NCI-H345 treated with DMSO at 0.1 percent for 48 hours (cell line): ENCODE results near the gene PTPRD.

Experiments
- DNase-seq: peaks from one replicate; lab custom pipeline; 2025; ENCODE audit not compliant: unreplicated experiment; lab: John Stamatoyannopoulos, UW

The PTPRD gene

DNA sequence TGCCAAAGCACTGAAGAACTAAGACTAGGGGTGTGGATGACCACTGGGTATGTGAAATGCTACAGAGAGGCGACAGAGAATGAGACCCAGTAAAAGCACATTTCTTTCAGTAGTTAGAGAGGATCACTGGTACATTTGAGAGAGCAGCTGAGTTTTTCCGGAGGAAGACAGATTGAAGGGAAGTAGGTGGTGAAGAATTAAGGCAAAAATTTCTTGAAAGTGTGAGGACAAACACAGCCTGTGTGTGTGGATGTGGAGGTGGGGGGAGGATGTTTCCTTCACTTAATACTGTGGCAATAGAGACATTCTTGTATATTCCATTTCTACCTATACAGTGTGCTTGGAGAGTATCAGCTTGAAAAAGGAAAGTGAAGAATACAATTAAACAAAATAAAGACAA, 1942.1 kb downstream of the PTPRD start:
- DNase-seq = no peak

DNA sequence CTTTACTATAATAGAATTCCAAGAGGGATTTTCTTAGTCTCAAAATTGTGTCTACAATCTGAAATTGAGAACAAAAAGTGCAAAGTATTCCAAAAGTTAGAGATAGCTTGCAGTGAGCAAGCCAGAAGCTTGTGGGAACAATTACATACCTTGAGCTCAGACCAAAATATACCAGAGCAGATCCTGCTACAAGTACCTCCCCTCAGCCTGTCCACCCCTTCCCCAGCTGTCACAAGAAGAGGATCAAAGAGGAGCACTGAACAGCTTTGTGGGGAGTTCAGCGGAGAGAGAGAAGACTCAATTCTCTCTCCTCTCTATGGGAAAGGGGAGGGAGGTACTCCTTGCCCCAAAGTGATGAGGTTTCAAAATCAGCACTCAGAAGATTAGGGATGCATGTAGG, 1944.1 kb downstream of the PTPRD start:
- no peak for DNase-seq

- no peak for DNase-seq
These were observed 1944.6 kb downstream of the PTPRD start for GRCh38 chr9:8668231-8668630.

DNA sequence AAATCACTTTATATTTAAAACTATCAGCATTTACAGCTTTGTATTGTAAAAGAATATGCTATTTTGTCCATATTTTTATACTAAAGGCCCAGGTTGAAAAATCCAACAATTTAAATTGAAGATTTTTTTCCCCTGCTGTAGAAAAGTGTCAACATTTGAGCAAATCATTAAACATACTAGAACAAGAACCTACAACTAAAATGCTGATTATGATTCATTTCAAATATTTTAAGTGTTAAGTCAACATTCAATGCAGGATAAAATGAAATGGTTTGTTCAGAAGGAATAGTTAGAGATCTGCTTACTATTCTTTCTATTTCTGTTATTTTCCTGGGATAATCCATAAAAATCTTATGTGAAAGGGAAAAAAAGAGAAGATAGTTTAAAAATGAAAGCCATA, 1946.7 kb downstream of the PTPRD start:
- no peak for DNase-seq

DNA sequence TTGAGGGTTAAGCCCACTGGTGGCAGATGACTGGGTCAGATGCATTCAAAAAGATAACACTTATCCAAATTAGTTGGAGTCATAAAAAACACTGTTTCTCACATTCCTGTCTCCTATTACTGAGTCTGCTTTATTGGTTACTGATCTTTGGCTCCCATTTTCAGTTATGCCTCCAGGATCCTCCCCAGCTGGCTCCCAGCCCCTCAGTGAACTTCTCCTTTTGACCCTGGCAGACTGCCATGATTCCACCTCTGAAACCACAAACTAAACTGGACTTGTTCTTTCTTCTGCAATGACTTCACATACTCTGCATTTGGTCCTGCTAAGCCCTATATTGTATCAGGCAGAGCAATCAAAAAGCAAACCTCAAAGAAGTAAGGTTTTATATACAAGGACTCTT, 1952.4 kb downstream of the PTPRD start:
- no peak for DNase-seq

GRCh38 chr9:8659108-8659507, 1953.7 kb downstream of the PTPRD start:
- no peak for DNase-seq

GRCh38 chr9:8655071-8655470, 1957.7 kb downstream of the PTPRD start:
- no peak for DNase-seq

DNA sequence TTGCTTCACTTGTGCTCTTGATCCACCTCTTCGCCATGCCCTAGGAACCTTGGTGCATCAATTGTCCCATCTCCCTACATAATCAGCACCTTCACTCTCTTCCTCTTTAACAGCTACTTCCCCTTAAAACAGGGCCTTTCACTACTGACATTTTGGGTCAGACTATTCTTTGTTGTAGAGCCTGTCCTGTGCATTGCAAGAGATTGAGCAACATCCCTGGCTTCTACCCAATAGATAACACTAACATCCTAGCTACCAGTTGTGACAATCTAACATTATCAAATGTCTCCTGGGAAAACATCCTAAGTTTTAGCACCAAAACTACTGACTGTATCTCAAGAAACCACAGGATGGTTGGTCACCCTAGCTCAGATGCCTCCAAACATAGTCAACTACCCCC, 1958.9 kb downstream of the PTPRD start:
- DNase-seq = no peak

DNA sequence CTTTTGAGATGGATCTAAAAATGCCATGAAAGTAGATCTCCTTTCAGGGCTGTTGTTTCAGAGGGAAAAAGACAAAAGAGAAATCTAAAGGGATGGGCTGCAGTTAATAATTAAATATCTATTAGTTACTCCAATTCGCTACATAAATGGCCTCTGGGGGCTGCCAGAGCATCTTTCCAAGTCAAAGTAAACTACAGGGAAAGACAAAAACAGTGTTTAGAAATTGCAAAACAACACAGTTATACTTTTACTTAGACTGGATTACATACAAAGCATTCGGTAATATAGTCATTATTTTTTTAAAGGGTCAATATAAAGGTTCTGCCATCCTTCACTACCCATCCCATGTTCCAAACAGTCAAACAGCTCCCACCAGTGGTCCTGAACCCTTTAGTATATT, 1959.7 kb downstream of the PTPRD start:
- no peak for DNase-seq

DNA sequence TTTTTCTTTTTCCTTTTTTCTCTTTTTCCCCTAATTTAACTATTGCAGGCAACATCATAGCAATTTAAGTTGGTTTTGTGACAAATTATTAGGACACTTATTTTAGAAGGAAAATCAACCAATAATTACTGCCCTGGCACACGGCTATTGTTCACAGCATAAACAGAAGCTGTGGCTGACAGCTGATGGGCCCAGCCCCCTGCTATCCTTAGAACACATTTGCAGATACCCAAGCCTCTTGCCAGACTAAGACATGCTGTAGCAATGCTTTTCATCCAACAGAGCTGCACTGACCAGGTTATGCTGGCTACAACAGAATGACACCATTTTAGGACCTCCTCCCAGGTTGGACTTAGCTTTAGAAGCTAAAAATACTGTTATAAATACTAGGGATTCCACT, 1960.5 kb downstream of the PTPRD start:
- DNase-seq = no peak

GRCh38 chr9:8651846-8652215, 1961.0 kb downstream of the PTPRD start:
- no peak for DNase-seq

DNA sequence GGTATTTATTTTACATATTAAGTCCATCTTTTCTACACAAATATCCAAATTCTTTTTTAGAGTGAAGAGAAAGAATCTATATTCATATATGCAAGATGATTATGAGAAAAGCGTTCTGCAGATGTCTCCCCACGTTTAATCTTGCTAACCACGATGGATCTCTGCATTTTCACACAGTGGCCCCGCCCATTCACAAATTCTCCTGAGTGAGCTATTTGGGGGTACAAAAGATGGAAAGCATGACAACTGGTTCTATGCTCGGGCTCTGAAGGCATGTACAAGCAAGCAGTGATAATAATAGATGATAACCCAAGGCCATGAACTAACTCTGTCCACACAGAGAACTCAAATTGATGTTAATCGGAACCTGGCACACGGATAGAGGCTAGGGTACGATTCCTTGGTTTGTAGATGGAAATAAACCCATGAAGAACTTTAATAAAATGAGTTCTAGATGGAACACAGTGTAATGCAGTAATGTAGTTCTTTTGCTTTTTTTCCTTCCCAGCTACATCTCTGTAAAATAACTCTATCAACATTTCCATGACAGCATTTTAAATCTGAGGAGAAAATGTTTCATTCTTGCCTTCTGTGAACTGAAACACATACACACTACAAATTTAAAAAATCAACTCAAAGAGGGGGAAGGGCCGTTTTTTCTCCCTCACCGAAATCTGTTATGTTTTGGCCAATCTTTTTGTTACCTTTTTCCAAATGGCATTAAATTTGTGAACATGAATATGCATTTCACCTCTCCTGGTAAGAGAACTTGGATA, 1961.5 kb downstream of the PTPRD start:
- no peak for DNase-seq

DNA sequence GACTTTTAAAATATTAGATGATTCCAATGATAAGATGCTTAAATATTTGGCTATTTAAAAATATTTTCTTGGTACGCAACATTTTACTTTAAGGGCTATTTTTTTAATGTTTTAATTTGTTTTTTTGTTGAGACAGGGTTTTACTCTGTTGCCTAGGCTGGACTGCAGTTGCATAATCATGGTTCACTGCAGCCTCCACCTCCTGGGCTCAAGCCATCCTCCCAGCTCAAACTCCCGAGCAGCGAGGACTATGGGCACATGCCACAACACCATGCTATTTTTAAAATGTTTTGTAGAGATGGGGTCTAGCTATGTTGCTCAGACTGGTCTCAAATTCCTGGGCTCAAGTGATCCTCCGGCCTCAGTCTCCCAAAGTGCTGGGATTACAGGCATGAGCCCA, 1963.0 kb downstream of the PTPRD start:
- no peak for DNase-seq

DNA sequence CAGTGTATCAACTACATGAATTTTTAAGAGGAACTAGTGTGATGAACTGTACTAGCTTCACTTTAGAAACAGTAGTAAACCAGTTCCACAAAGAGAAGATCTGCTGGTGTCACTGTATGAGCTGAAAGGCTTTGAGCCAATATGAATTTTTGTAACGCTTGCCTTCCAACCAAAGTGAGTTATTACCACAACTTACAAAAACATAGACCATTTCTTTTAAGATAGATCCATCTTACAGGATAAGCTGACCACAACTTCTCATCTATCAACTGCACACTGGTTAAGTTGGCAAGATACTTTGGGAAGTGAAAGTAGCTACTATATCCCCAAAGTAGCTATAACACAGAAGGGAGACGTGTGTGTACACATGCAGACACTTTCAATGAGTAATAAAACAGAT, 1963.6 kb downstream of the PTPRD start:
- DNase-seq = no peak

GRCh38 chr9:8648271-8648845, 1964.4 kb downstream of the PTPRD start:
- DNase-seq = no peak

DNA sequence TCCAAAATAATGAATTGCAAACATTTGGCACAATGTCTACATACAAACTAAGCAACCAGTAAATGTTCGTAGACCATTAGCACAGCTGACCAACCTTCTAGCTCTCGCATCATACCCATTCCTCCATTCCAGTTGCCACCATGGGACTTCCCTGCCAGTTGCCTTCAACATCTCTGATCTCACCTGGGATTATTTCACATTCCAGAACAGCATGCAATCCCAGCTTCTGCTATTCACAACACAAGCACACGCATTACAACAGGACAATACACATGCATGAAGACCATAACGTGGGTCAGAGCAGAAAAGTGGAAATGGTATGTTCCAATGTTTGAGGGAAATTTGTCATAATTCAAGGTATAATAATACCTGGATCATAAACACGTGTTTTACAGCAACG, 1965.0 kb downstream of the PTPRD start:
- DNase-seq = no peak

GRCh38 chr9:8644571-8644970, 1968.2 kb downstream of the PTPRD start:
- no peak for DNase-seq

GRCh38 chr9:8643896-8644295, 1968.9 kb downstream of the PTPRD start:
- no peak for DNase-seq

- DNase-seq = no peak
These were observed 1969.3 kb downstream of the PTPRD start for GRCh38 chr9:8643464-8643863.

DNA sequence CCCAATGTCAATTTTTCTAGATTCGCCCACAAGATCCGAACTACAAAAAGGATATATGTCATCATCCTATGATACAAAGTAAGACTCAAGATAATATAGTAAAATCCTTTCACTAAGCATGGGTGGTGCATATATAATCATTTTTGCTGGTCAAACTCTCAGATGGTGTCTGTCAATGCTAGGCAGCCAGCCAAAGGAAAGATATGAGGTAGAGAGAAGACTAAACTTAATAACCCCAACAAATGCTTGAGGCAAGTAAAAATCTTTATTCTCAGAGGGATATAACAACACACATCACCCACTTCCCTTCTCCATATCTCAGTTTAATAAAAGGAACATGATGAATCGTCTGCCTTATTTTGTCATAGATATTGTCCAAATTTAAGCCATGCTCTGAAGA, 1972.0 kb downstream of the PTPRD start:
- DNase-seq = no peak

GRCh38 chr9:8637626-8638025, 1975.2 kb downstream of the PTPRD start:
- no peak for DNase-seq

GRCh38 chr9:8633784-8634183, 1979.0 kb downstream of the PTPRD start:
- DNase-seq = no peak

DNA sequence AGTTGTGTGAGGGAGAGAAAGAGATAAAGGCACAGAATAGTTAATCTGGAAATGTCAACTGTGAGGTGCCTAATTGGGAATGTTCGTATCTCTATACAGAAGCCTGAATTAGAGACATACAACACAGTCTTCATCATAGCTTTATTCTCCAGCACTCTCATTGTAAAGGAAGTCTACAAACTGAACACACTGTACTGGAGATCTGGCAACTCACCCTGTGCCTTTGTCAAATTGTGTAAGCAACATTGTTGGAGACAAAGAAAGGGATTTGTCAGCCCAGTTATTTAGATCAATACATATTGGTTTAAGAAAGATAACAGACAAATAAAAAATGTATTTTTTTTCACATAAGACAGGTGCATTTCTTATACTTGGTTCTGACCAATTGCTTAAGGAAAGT, 1980.3 kb downstream of the PTPRD start:
- no peak for DNase-seq
